Body of pancreas (tissue), 4 donors: ENCODE measurements around the gene PHOSPHO1.

Experiments
- POLR2A ChIP-seq, 3 donors: fragments of 450-650 bp; IDR thresholded peaks; one replicate each; pipeline ENCODE4 v1.6.1; 2016; ENCODE audit warnings: antibody characterized with exemption in 3 of 3, mild to moderate bottlenecking in 2 of 3
- TF ChIP-seq, protein P1 (sequence below), 7 experiments: fragments of 450-650 bp in 4 of 7; fragments of 200-600 bp in 3 of 7; sonication (generic) in 3 of 7; IDR thresholded peaks; one replicate each; pipeline ENCODE4 v1.5.1; 2016 to 2019; ENCODE audit warnings: antibody characterized with exemption in 7 of 7

DNA sequence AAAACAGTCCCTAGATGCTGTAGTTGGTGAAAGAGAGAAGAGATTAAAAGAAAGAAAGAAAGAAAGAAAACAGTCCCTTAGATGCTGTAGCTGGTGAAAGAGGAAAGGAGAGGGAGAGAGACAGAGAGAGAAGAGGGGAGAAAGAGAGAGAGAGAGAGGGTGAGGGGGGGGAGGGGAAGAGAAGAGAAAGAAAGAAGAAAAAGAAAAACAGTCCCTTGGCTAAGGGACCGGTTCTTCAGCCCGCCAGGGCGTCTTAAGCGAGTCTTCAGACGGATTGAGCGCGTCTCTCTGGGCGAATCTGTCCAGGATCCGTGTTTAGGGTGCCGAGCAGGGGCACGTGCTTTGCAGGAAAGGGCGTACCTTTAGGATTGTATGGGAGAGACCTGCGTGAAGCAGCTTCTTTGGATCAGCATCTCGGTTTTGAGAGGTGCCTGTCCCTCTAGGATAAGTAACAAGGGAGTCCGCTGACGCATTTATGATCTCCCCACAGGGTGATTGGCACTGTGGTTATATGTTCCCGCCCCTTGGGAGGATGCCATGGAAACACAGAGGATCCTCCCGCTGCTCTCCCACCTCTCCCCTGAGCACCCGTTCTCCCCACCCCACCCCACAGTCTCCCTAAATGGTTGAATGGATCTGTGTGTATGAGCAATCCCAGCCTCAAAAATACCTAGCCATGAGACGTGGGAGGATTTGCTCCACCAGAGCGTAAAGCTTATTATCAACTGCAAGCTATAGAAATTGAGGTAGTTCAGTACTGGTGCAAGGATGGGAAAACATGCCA, 36.9 kb downstream of the PHOSPHO1 start:
- TF ChIP-seq POLR2A (IDR thresholded peaks at IDR 0.05): no peak
- TF ChIP-seq, protein P1, sequence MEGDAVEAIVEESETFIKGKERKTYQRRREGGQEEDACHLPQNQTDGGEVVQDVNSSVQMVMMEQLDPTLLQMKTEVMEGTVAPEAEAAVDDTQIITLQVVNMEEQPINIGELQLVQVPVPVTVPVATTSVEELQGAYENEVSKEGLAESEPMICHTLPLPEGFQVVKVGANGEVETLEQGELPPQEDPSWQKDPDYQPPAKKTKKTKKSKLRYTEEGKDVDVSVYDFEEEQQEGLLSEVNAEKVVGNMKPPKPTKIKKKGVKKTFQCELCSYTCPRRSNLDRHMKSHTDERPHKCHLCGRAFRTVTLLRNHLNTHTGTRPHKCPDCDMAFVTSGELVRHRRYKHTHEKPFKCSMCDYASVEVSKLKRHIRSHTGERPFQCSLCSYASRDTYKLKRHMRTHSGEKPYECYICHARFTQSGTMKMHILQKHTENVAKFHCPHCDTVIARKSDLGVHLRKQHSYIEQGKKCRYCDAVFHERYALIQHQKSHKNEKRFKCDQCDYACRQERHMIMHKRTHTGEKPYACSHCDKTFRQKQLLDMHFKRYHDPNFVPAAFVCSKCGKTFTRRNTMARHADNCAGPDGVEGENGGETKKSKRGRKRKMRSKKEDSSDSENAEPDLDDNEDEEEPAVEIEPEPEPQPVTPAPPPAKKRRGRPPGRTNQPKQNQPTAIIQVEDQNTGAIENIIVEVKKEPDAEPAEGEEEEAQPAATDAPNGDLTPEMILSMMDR (IDR thresholded peaks at IDR 0.05): no peak
